Aorta (tissue), 5 donors: ENCODE results near the gene CCDC14. TPM values are rescaled to one million over a fixed set of nuclear protein-coding genes. Genes with fewer than 3 reads are reported as not detected.

Experiments
- ATAC-seq: fragments of 200-7000 bp; cut with Tn5 transposase; one replicate; pipeline ENCODE4 v1.9.1; 2022; ENCODE audit warnings: moderate library complexity; ENCODE audit not compliant: low FRiP score
- DNase-seq, 2 donors: peaks; one replicate each; pipeline ENCODE4 v3.0.0-alpha.2; 2020
- H3K27ac ChIP-seq, 2 donors: one replicate each; pipeline ENCODE4 v1.5.1; 2013; ENCODE audit warnings: low read length in 2 of 2, mild to moderate bottlenecking in 2 of 2, moderate library complexity in 2 of 2, control low read depth in 1 of 2, inconsistent platforms in 1 of 2, low read depth in 1 of 2
- H3K27me3 ChIP-seq, 2 donors: one replicate each; pipeline ENCODE4 v1.6.1; 2013; ENCODE audit warnings: control low read depth in 1 of 2, low read length in 1 of 2, mild to moderate bottlenecking in 1 of 2, moderate library complexity in 1 of 2; ENCODE audit not compliant: insufficient read depth in 2 of 2, control insufficient read depth in 1 of 2
- H3K36me3 ChIP-seq, 2 donors: one replicate each; pipeline ENCODE4 v1.6.1; 2013; ENCODE audit warnings: control low read depth in 1 of 2, low read length in 1 of 2, mild to moderate bottlenecking in 1 of 2; ENCODE audit not compliant: insufficient read depth in 2 of 2, control insufficient read depth in 1 of 2
- H3K4me1 ChIP-seq, 2 donors: one replicate each; pipeline ENCODE4 v1.6.1; 2013; ENCODE audit warnings: low read length in 2 of 2, control low read depth in 1 of 2, mild to moderate bottlenecking in 1 of 2, moderate library complexity in 1 of 2; ENCODE audit not compliant: insufficient read depth in 2 of 2, control insufficient read depth in 1 of 2
- H3K4me3 ChIP-seq, 2 donors: one replicate each; pipeline ENCODE4 v1.5.1; 2013; ENCODE audit warnings: low read length in 2 of 2, control low read depth in 1 of 2, mild to moderate bottlenecking in 1 of 2
- H3K9me3 ChIP-seq: one replicate; pipeline ENCODE4 v1.6.1; 2013; ENCODE audit warnings: mild to moderate bottlenecking, low read length; ENCODE audit not compliant: control insufficient read depth
- WGBS, 2 donors: extraction: QIAGEN DNeasy Blood & Tissue Kit; methylation state at CpG; one replicate each; pipeline ENCODE4 v1.1.7; 2013; 5-methylcytosine and 5-hydroxymethylcytosine counted together
- intact Hi-C, 2 donors: fragments of 100-400 bp; cut with DNase I; formaldehyde crosslinking; loops; one replicate each; pipeline versions ENCODE4 v1.14.2 to v1.15.0; 2022
- polyA plus RNA-seq, 2 donors: library from polyadenylated mRNA; stranded (reverse); fragments of 200-250 nt; gene quantifications; one replicate each; pipeline ENCODE4 v1.2.3, GENCODE V29; 2013
- total RNA-seq, 2 donors: library from RNA; stranded (reverse); fragmentation: NEBNext Ultra II Directional; extraction: Animal tissue kit (Norgen Biotek cat#: 25700); gene quantifications; one replicate each; pipeline ENCODE4 v1.2.1, GENCODE V29; 2021
- donor health status: healthy with polysubstance abuse.
- donor health status: Bipolar disorder and iron deficiency.
- donor health status: DM: no; HTN: no; CAD: no.
- donor health status: DM: no; HTN: no; CAD: no.
- donor health status: DM: yes; HTN: yes; CAD: no.

CCDC14 gene
- total and polyA plus RNA-seq, 4 donors, result 9.1 to 55.5 (median 42.5) TPM

GRCh38 chr3:123934250-123934649 lies 26.8 kb downstream of the CCDC14 start:
- peaks cover 0 to 3% of the 10 kb centered on the region in 2 donors for H3K36me3 ChIP-seq
- 92% methylated on average over 2 of the region's 2 CpGs for WGBS, 2 donors
- DNase-seq, result no peak

GRCh38 chr3:123930445-123930844 lies 30.6 kb downstream of the CCDC14 start:
- Histone ChIP-seq H3K27ac (no peak overlapping the region), H3K4me3 (no peak overlapping the region), H3K27me3 (no peaks in the 10 kb centered on the region), H3K4me1 (no peaks in the 10 kb centered on the region), H3K36me3 (peaks cover 0 to 3% of the 10 kb centered on the region in 2 donors), H3K9me3 (no peaks in the 10 kb centered on the region)
- DNase-seq (no peak), ATAC-seq (no peak)
- intact Hi-C loops, result no loop called here

More at GRCh38 chr3:123934250-123934649, 26.8 kb downstream of the CCDC14 start:
- ATAC-seq, result no peak
- Histone ChIP-seq H3K4me1 (peaks cover 2 to 4% of the 10 kb centered on the region in 2 donors), H3K9me3 (no peaks in the 10 kb centered on the region), H3K27ac (no peak overlapping the region), H3K27me3 (no peaks in the 10 kb centered on the region), H3K4me3 (no peak overlapping the region)
- intact Hi-C loops, result no loop called here

GRCh38 chr3:123929325-123929724 lies 31.7 kb downstream of the CCDC14 start:
- 93 to 94% methylated on average over 9 of the region's 9 CpGs for WGBS, 2 donors
- intact Hi-C loops, result no loop called here
- DNase-seq (no peak), ATAC-seq (no peak)
- no peaks in the 10 kb centered on the region for H3K9me3 ChIP-seq
- H3K36me3 ChIP-seq, result peaks cover 0 to 3% of the 10 kb centered on the region in 2 donors
- H3K4me1 ChIP-seq, result no peaks in the 10 kb centered on the region
- H3K27me3 ChIP-seq, result no peaks in the 10 kb centered on the region
- no peak overlapping the region for H3K4me3 ChIP-seq
- no peak overlapping the region for H3K27ac ChIP-seq

GRCh38 chr3:123926396-123926795 lies 34.6 kb downstream of the CCDC14 start:
- H3K4me1 ChIP-seq, result no peaks in the 10 kb centered on the region
- intact Hi-C loops, result no loop called here
- H3K9me3 ChIP-seq, result no peaks in the 10 kb centered on the region
- H3K27me3 ChIP-seq, result no peaks in the 10 kb centered on the region
- no peak overlapping the region for H3K4me3 ChIP-seq
- DNase-seq (no peak), ATAC-seq (no peak)
- H3K27ac ChIP-seq, result no peak overlapping the region
- H3K36me3 ChIP-seq, result no peaks in the 10 kb centered on the region

GRCh38 chr3:123920868-123921267 lies 40.2 kb downstream of the CCDC14 start:
- Histone ChIP-seq H3K36me3 (peaks cover 0 to 3% of the 10 kb centered on the region in 2 donors), H3K4me3 (no peak overlapping the region), H3K4me1 (no peaks in the 10 kb centered on the region), H3K27me3 (no peaks in the 10 kb centered on the region), H3K27ac (no peak overlapping the region), H3K9me3 (peaks cover 2% of the 10 kb centered on the region)
- ATAC-seq (no peak), DNase-seq (no peak)
- intact Hi-C loops, result no loop called here

GRCh38 chr3:123920383-123920782 lies 40.6 kb downstream of the CCDC14 start:
- Histone ChIP-seq H3K4me3 (no peak overlapping the region), H3K36me3 (peaks cover 0 to 3% of the 10 kb centered on the region in 2 donors), H3K27ac (no peak overlapping the region), H3K27me3 (no peaks in the 10 kb centered on the region), H3K4me1 (no peaks in the 10 kb centered on the region), H3K9me3 (peaks cover 2% of the 10 kb centered on the region)
- DNase-seq (no peak), ATAC-seq (no peak)
- intact Hi-C loops, result no loop called here
- WGBS, 2 donors, result 92 to 100% methylated on average over 1 of the region's 1 CpG

GRCh38 chr3:123919353-123919752 lies 41.7 kb downstream of the CCDC14 start:
- Histone ChIP-seq H3K9me3 (peaks cover 2% of the 10 kb centered on the region), H3K36me3 (peaks cover 0 to 3% of the 10 kb centered on the region in 2 donors), H3K27me3 (no peaks in the 10 kb centered on the region), H3K4me3 (no peak overlapping the region), H3K27ac (no peak overlapping the region), H3K4me1 (no peaks in the 10 kb centered on the region)
- peak; percentile 22 for ATAC-seq
- DNase-seq, result no peak
- intact Hi-C loops, result no loop called here
- WGBS, 2 donors, result 90 to 99% methylated on average over 3 of the region's 3 CpGs

GRCh38 chr3:123914829-123915228 lies 46.2 kb downstream of the CCDC14 start:
- Histone ChIP-seq H3K4me3 (no peak overlapping the region), H3K9me3 (peaks cover 2% of the 10 kb centered on the region), H3K27ac (peak overlapping the region in 1 of 2 donors; percentile 44), H3K4me1 (peaks cover 2 to 9% of the 10 kb centered on the region in 2 donors), H3K27me3 (no peaks in the 10 kb centered on the region), H3K36me3 (peaks cover 0 to 3% of the 10 kb centered on the region in 2 donors)
- 55 to 80% methylated on average over 5 of the region's 5 CpGs for WGBS, 2 donors
- DNase-seq, result no peak
- intact Hi-C loops, result no loop called here
- ATAC-seq, result no peak

- Histone ChIP-seq H3K9me3 (no peaks in the 10 kb centered on the region), H3K27ac (peak overlapping the region; percentile 91 to 93), H3K4me1 (peaks cover 4 to 9% of the 10 kb centered on the region in 2 donors), H3K4me3 (no peak overlapping the region), H3K36me3 (no peaks in the 10 kb centered on the region), H3K27me3 (no peaks in the 10 kb centered on the region)
- intact Hi-C loops, result no loop called here
- 79 to 83% methylated on average over 2 of the region's 2 CpGs for WGBS, 2 donors
- DNase-seq, result no peak
- ATAC-seq, result no peak
Observed at GRCh38 chr3:123909785-123910184, 51.2 kb downstream of the CCDC14 start.
